ENCODE data around the gene RAB1A. TPM values are rescaled to one million over a fixed set of nuclear protein-coding genes. Genes with fewer than 3 reads are reported as not detected.

RAB1A gene
- total RNA-seq, 1 donor from 2014 or later, result 259 TPM

DNA sequence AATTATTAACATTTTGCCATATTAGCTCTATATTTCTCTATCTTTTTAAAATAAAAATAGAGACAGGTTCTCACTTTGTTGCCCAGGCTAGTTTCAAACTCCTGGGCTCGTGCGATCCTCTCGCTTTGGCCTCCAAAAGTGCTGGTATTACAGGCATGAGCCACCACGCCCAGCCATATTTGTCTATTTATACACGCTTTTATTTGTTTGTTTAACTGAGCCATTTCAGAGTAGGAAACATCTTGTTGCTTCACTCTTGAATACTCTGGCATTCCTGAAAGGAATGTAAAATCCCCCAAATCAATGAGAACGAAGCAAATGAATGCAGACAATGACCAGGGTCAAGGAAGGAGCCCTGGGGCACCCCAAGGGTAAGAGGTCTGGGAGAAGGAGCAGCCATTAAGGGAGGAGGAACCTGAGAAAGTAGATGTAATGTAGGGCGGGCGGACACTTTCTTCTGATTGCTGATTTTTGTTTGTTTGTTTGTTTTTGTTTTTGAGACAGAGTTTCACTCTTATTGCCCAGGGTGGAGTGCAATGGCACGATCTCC is 31.7 kb upstream of the RAB1A start:
- H3K4me3 Mint-ChIP-seq (ENCODE audit: unreplicated experiment), result no peak overlapping the region
- H3K27ac ChIP-seq (ENCODE audit: low read depth, low read length), result no peak overlapping the region
- H3K27ac Mint-ChIP-seq (ENCODE audit: unreplicated experiment), result no peak overlapping the region
- H3K27me3 ChIP-seq (ENCODE audit: insufficient read depth, low read length), result no peaks in the 10 kb centered on the region
- FAIRE-seq, result no peak
- no peak for DNase-seq (ENCODE audit: low read depth)
- no peaks in the 10 kb centered on the region for H3K79me2 ChIP-seq (ENCODE audit: insufficient read depth, low read length)
- H3K4me2 ChIP-seq (ENCODE audit: low read length), result no peak overlapping the region
- TF ChIP-seq, protein P1, sequence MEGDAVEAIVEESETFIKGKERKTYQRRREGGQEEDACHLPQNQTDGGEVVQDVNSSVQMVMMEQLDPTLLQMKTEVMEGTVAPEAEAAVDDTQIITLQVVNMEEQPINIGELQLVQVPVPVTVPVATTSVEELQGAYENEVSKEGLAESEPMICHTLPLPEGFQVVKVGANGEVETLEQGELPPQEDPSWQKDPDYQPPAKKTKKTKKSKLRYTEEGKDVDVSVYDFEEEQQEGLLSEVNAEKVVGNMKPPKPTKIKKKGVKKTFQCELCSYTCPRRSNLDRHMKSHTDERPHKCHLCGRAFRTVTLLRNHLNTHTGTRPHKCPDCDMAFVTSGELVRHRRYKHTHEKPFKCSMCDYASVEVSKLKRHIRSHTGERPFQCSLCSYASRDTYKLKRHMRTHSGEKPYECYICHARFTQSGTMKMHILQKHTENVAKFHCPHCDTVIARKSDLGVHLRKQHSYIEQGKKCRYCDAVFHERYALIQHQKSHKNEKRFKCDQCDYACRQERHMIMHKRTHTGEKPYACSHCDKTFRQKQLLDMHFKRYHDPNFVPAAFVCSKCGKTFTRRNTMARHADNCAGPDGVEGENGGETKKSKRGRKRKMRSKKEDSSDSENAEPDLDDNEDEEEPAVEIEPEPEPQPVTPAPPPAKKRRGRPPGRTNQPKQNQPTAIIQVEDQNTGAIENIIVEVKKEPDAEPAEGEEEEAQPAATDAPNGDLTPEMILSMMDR (IDR thresholded peaks at IDR 0.05; ENCODE audit: insufficient read depth, low read depth, low read length), result no peak
- TF ChIP-seq EZH2 (IDR thresholded peaks at IDR 0.05; ENCODE audit: insufficient read depth, low read length), result no peak
- H3K27me3 Mint-ChIP-seq (ENCODE audit: low read depth, unreplicated experiment), result no peaks in the 10 kb centered on the region
- H3K9me3 ChIP-seq (ENCODE audit: insufficient read depth, low read depth, low read length), result no peaks in the 10 kb centered on the region
- H4K20me1 ChIP-seq (ENCODE audit: insufficient read depth, low read length), result no peaks in the 10 kb centered on the region
- H3K4me1 Mint-ChIP-seq (ENCODE audit: low read depth, unreplicated experiment), result peaks cover 6% of the 10 kb centered on the region
- H3K4me3 ChIP-seq (ENCODE audit: insufficient read depth, low read depth, low read length), result no peak overlapping the region
- no peak overlapping the region for H2AFZ ChIP-seq (ENCODE audit: low read depth, low read length)
- H3K36me3 Mint-ChIP-seq (ENCODE audit: low read depth, unreplicated experiment), result no peaks in the 10 kb centered on the region
- no peaks in the 10 kb centered on the region for H3K4me1 ChIP-seq (ENCODE audit: insufficient read depth, low read length)
- H3K36me3 ChIP-seq (ENCODE audit: insufficient read depth, low read length), result no peaks in the 10 kb centered on the region
- H3K9me3 Mint-ChIP-seq (ENCODE audit: unreplicated experiment), result no peaks in the 10 kb centered on the region
- H3K9ac ChIP-seq (ENCODE audit: low read length), result no peak overlapping the region

DNA sequence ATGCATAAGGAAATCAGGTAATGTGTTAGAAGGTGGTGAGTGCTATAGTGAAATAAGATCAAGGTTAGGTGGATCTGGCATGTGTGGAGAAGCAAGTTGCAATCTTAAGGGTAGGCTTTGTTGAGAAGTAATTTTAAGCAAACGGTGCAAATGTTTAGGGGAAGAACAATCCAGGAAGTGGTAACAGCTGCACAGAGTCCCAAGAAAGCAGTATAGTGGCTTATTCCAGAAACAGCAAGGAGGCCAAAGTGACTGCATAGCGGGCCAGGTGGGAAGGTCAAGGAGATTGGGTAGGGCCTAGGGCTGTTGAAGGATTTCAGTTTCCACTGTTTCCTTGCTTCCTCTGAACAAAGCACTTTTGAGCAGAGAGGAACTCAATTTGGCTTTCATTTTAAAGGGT is 30.0 kb upstream of the RAB1A start:
- H3K36me3 Mint-ChIP-seq (ENCODE audit: low read depth, unreplicated experiment), result no peaks in the 10 kb centered on the region
- no peaks in the 10 kb centered on the region for H3K4me1 ChIP-seq (ENCODE audit: insufficient read depth, low read length)
- H3K4me3 Mint-ChIP-seq (ENCODE audit: unreplicated experiment), result no peak overlapping the region
- H3K27ac Mint-ChIP-seq (ENCODE audit: unreplicated experiment), result no peak overlapping the region
- no peaks in the 10 kb centered on the region for H3K27me3 Mint-ChIP-seq (ENCODE audit: low read depth, unreplicated experiment)
- no peaks in the 10 kb centered on the region for H3K9me3 Mint-ChIP-seq (ENCODE audit: unreplicated experiment)
- peaks cover 6% of the 10 kb centered on the region for H3K4me1 Mint-ChIP-seq (ENCODE audit: low read depth, unreplicated experiment)
- no peaks in the 10 kb centered on the region for H3K79me2 ChIP-seq (ENCODE audit: insufficient read depth, low read length)
- FAIRE-seq (no peak), DNase-seq (ENCODE audit: low read depth) (no peak)
- TF ChIP-seq, protein P1 (IDR thresholded peaks at IDR 0.05; ENCODE audit: insufficient read depth, low read depth, low read length), result no peak
- TF ChIP-seq EZH2 (IDR thresholded peaks at IDR 0.05; ENCODE audit: insufficient read depth, low read length), result no peak
- no peak overlapping the region for H2AFZ ChIP-seq (ENCODE audit: low read depth, low read length)
- no peak overlapping the region for H3K4me2 ChIP-seq (ENCODE audit: low read length)
- no peaks in the 10 kb centered on the region for H3K9me3 ChIP-seq (ENCODE audit: insufficient read depth, low read depth, low read length)
- H4K20me1 ChIP-seq (ENCODE audit: insufficient read depth, low read length), result no peaks in the 10 kb centered on the region
- H3K27ac ChIP-seq (ENCODE audit: low read depth, low read length), result no peak overlapping the region
- no peak overlapping the region for H3K4me3 ChIP-seq (ENCODE audit: insufficient read depth, low read depth, low read length)
- no peak overlapping the region for H3K9ac ChIP-seq (ENCODE audit: low read length)
- H3K27me3 ChIP-seq (ENCODE audit: insufficient read depth, low read length), result no peaks in the 10 kb centered on the region
- H3K36me3 ChIP-seq (ENCODE audit: insufficient read depth, low read length), result no peaks in the 10 kb centered on the region

DNA sequence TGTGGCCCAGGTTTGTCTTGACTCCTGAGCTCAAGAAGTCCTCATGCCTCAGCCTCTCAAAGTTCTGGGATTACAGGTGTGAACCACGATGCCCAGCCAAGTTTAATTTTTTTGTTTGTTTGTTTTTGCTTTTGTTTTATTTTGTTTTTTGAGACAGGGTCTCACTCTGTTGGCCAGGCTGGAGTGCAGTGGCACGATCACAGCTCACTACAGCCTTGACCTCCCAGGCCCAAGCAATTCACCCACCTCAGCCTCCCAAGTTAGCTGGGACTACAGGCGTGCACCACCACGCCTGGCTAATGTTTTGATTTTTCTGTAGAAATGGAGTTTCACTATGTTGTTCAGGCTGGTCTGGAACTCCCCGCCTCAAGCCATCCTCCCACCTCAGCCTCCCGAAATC is 29.4 kb upstream of the RAB1A start:
- no peak overlapping the region for H3K27ac ChIP-seq (ENCODE audit: low read depth, low read length)
- no peaks in the 10 kb centered on the region for H3K27me3 ChIP-seq (ENCODE audit: insufficient read depth, low read length)
- TF ChIP-seq, protein P1 (IDR thresholded peaks at IDR 0.05; ENCODE audit: insufficient read depth, low read depth, low read length), result no peak
- TF ChIP-seq EZH2 (IDR thresholded peaks at IDR 0.05; ENCODE audit: insufficient read depth, low read length), result no peak
- Mint-ChIP-seq H3K4me3 (ENCODE audit: unreplicated experiment) (no peak overlapping the region), H3K9me3 (ENCODE audit: unreplicated experiment) (no peaks in the 10 kb centered on the region), H3K4me1 (ENCODE audit: low read depth, unreplicated experiment) (peaks cover 6% of the 10 kb centered on the region), H3K27me3 (ENCODE audit: low read depth, unreplicated experiment) (no peaks in the 10 kb centered on the region), H3K36me3 (ENCODE audit: low read depth, unreplicated experiment) (no peaks in the 10 kb centered on the region), H3K27ac (ENCODE audit: unreplicated experiment) (no peak overlapping the region)
- no peaks in the 10 kb centered on the region for H3K9me3 ChIP-seq (ENCODE audit: insufficient read depth, low read depth, low read length)
- no peaks in the 10 kb centered on the region for H4K20me1 ChIP-seq (ENCODE audit: insufficient read depth, low read length)
- no peak overlapping the region for H3K9ac ChIP-seq (ENCODE audit: low read length)
- H2AFZ ChIP-seq (ENCODE audit: low read depth, low read length), result no peak overlapping the region
- no peaks in the 10 kb centered on the region for H3K4me1 ChIP-seq (ENCODE audit: insufficient read depth, low read length)
- H3K4me3 ChIP-seq (ENCODE audit: insufficient read depth, low read depth, low read length), result no peak overlapping the region
- no peaks in the 10 kb centered on the region for H3K36me3 ChIP-seq (ENCODE audit: insufficient read depth, low read length)
- DNase-seq (ENCODE audit: low read depth) (no peak), FAIRE-seq (no peak)
- no peak overlapping the region for H3K4me2 ChIP-seq (ENCODE audit: low read length)
- no peaks in the 10 kb centered on the region for H3K79me2 ChIP-seq (ENCODE audit: insufficient read depth, low read length)

Data from astrocyte (in vitro differentiated cells and primary cell).